ENCODE measurements around the gene CASR. TPM values are rescaled to one million over a fixed set of nuclear protein-coding genes. Genes with fewer than 3 reads are reported as not detected.
"Not testable (repeated sequence)": the region's sequence is repeated elsewhere in the genome, so short reads cannot be mapped to it uniquely, and the experiment has no call there.

The CASR gene
- total RNA-seq, 4 donors from 2014 or later = 0.39 TPM; not detected in 3

GRCh38 chr3:122190525-122190924 lies 7.1 kb downstream of the CASR start:
- Histone ChIP-seq H3K9me3 (no peaks in the 10 kb centered on the region), H3K4me3 (no peak overlapping the region), H3K4me1 (no peaks in the 10 kb centered on the region), H3K36me3 (no peaks in the 10 kb centered on the region), H3K27me3 (peaks cover 0 to 4% of the 10 kb centered on the region in 2 donors), H3K27ac (no peak overlapping the region)
- DNase-seq (ENCODE audit: low spot score in 2 of 2) = no peak
- TF ChIP-seq EP300 (IDR thresholded peaks at IDR 0.05) (no peak), CTCF (IDR thresholded peaks at IDR 0.05) (no peak), POLR2A (IDR thresholded peaks at IDR 0.05) (no peak)
- WGBS, 2 donors = 84 to 87% methylated on average over 3 of the region's 3 CpGs

- H3K4me3 ChIP-seq = no peak overlapping the region
- H3K9me3 ChIP-seq = no peaks in the 10 kb centered on the region
- H3K27ac ChIP-seq = no peak overlapping the region
- no peak for DNase-seq (ENCODE audit: low spot score in 2 of 2)
- H3K36me3 ChIP-seq = no peaks in the 10 kb centered on the region
- 82 to 93% methylated on average over 2 of the region's 2 CpGs for WGBS, 2 donors
- no peak for TF ChIP-seq POLR2A (IDR thresholded peaks at IDR 0.05)
- TF ChIP-seq CTCF (IDR thresholded peaks at IDR 0.05) = no peak
- TF ChIP-seq EP300 (IDR thresholded peaks at IDR 0.05) = no peak
- H3K4me1 ChIP-seq = no peaks in the 10 kb centered on the region
- no peaks in the 10 kb centered on the region for H3K27me3 ChIP-seq
Measured at GRCh38 chr3:122198966-122199365, 15.5 kb downstream of the CASR start.

GRCh38 chr3:122199552-122199951 lies 16.1 kb downstream of the CASR start:
- H3K4me3 ChIP-seq = no peak overlapping the region
- 85 to 91% methylated on average over 4 of the region's 4 CpGs for WGBS, 2 donors
- no peaks in the 10 kb centered on the region for H3K9me3 ChIP-seq
- H3K36me3 ChIP-seq = no peaks in the 10 kb centered on the region
- no peak overlapping the region for H3K27ac ChIP-seq
- TF ChIP-seq CTCF (IDR thresholded peaks at IDR 0.05) (no peak), EP300 (IDR thresholded peaks at IDR 0.05) (no peak), POLR2A (IDR thresholded peaks at IDR 0.05) (no peak)
- no peaks in the 10 kb centered on the region for H3K27me3 ChIP-seq
- no peaks in the 10 kb centered on the region for H3K4me1 ChIP-seq
- no peak for DNase-seq (ENCODE audit: low spot score in 2 of 2)

- Histone ChIP-seq H3K4me3 (no peak overlapping the region), H3K27me3 (no peaks in the 10 kb centered on the region), H3K9me3 (no peaks in the 10 kb centered on the region), H3K36me3 (no peaks in the 10 kb centered on the region), H3K27ac (no peak overlapping the region), H3K4me1 (no peaks in the 10 kb centered on the region)
- WGBS, 2 donors = 34 to 71% methylated on average over 3 of the region's 3 CpGs
- TF ChIP-seq CTCF (IDR thresholded peaks at IDR 0.05) (no peak), EP300 (IDR thresholded peaks at IDR 0.05) (no peak), POLR2A (IDR thresholded peaks at IDR 0.05) (no peak)
- no peak for DNase-seq (ENCODE audit: low spot score in 2 of 2)
Measured at GRCh38 chr3:122200661-122201060, 17.2 kb downstream of the CASR start.

GRCh38 chr3:122201476-122201875 lies 18.0 kb downstream of the CASR start:
- not testable (repeated sequence) for H3K36me3 ChIP-seq; H3K4me3 ChIP-seq; H3K27me3 ChIP-seq; DNase-seq (ENCODE audit: low spot score in 2 of 2); H3K27ac ChIP-seq; H3K4me1 ChIP-seq; H3K9me3 ChIP-seq
- 84 to 88% methylated on average over 3 to 17 of the region's 25 CpGs for WGBS, 2 donors

- Histone ChIP-seq H3K4me3 (no peak overlapping the region), H3K27me3 (no peaks in the 10 kb centered on the region), H3K9me3 (no peaks in the 10 kb centered on the region), H3K4me1 (no peaks in the 10 kb centered on the region), H3K27ac (no peak overlapping the region), H3K36me3 (no peaks in the 10 kb centered on the region)
- no peak for TF ChIP-seq CTCF (IDR thresholded peaks at IDR 0.05)
- no peak for TF ChIP-seq EP300 (IDR thresholded peaks at IDR 0.05)
- no peak for TF ChIP-seq POLR2A (IDR thresholded peaks at IDR 0.05)
- WGBS, 2 donors = 57 to 77% methylated on average over 4 of the region's 4 CpGs
- DNase-seq (ENCODE audit: low spot score in 2 of 2) = no peak
Measured at GRCh38 chr3:122208579-122208978, 25.1 kb downstream of the CASR start.

Data from tibial nerve (tissue), 4 donors.